RCC 7860 (cell line): Measurements from ENCODE around the gene PBX1.

ENCODE experiments used
- DNase-seq: peaks from one replicate; pipeline ENCODE4 v3.0.0-alpha.2; 2015; ENCODE audit warnings: low spot score
- FAIRE-seq: peaks from 2 replicates; lab custom pipeline; 2012; peaks lifted over from hg19 to GRCh38; lab: Jason Lieb, UNC

Gene PBX1

GRCh38 chr1:164660775-164661174 lies 101.8 kb downstream of the PBX1 start:
- FAIRE-seq (no peak), DNase-seq (no peak)

DNA sequence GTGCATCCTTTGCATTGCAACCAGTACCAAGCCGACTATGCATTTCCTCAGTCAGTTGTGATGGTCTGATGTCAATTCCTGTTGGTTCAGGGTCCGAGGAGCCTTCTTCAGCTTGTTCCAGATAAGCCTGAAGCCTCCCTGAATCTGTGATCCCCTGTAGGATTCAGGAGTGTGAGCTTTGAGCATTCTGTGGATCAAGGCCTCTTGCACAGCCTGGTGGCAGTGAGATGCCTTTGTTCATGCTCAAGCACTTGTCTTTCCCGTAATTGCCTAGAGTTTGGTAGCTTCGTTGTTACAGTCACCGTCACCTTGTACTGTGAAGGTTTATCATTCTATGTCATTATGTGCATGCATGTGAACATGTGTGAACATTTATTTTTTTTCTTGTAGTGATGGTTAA lies 103.5 kb downstream of the PBX1 start:
- DNase-seq (no peak), FAIRE-seq (no peak)

- FAIRE-seq, result no peak
- no peak for DNase-seq
These were observed 104.0 kb downstream of the PBX1 start for GRCh38 chr1:164662955-164663354.

GRCh38 chr1:164664127-164664526 lies 105.1 kb downstream of the PBX1 start:
- no peak for FAIRE-seq
- no peak for DNase-seq

- DNase-seq (no peak), FAIRE-seq (no peak)
These were observed 108.0 kb downstream of the PBX1 start for GRCh38 chr1:164667001-164667400.

- DNase-seq (no peak), FAIRE-seq (no peak)
These were observed 108.6 kb downstream of the PBX1 start for GRCh38 chr1:164667600-164667999.

GRCh38 chr1:164668491-164669400 lies 109.8 kb downstream of the PBX1 start:
- DNase-seq, result no peak
- no peak for FAIRE-seq

DNA sequence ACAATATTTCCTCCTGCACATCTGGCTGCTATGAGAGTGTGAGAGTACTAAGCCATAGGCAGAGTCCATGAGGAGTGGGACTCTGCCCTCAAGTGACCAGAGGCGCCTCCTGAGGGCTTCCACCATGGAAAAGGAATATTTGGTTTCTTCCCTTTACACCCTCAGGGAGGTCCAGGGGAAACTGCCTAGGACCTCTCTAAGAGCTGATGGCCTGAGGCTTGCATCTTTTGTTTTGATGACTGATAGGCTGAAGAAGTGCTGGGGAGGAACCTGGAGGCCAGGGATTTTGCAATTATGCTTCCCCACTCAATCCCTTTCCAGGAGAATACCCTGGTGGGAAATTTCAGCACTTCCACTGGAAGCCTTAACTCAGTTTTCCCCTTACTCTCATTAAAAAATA lies 111.0 kb downstream of the PBX1 start:
- no peak for DNase-seq
- FAIRE-seq, result no peak

DNA sequence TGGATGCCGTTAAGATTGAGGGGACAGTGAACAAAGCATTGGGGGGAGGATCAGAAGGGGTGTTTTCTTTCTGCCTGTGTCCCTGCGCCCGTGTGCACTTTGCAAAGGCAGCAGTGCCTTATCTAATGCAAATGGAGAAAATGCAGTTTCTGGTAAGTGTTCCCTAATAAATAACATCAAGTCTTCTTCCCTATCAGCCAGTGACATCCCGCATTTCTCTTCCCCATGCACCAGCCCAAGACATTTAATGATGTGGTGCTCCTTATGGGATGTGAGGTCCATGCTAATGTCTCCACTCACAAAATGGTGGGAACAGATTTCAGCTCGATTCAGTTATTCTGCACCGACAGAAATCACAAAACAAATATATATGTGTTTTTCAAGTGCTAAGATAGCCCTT lies 111.8 kb downstream of the PBX1 start:
- DNase-seq, result no peak
- FAIRE-seq, result no peak

DNA sequence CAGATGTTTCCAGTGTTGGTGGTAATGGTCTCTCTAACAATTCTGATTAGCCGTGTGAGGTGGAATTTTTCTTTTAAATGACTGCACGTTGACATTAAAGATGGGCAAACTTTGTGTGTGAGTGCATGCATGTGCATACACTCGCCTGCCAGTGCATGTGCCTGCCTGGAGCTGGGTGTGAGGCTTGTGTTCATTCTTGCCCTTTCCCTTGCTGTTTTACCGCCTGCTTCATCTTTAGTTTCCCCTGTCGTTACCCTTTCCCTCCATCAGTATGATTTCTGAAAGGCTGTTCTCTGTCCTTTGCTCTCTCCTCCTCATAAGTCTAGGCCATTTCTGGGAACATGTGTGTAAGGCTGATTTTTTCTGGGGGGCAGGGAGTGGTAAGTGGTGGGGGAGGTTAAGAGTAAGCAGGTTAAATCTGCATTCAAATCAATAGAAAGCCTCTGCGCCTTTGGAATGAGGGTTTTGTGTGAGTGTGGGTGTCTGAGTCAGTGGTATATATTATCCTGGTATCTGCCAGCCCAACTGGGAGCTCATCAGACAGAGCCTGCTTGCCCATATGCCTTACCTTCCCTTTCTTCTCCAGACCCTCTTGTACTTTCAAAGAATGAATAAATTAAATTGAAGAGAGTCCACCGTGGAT lies 112.5 kb downstream of the PBX1 start:
- DNase-seq, result no peak
- no peak for FAIRE-seq

- FAIRE-seq, result no peak
These were observed 113.1 kb downstream of the PBX1 start for GRCh38 chr1:164671966-164672571.

DNA sequence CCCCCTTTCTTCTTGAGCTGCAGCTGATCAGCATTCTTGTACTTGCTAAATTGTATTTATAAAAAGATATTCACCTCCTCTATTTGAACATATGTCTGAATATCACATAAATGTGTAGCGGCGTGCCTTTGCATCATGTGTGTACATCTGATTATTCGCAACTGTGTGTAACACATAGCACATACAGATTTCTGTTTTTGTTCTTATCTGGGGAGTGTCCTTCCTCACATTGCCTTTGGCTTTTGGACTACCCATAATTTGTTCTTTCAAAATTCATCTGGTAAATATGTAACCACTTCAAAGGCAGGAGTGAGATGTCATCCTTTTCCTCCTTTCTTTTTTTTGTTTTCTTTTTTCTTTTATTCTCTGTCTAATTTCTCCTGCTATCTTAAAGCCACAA lies 113.6 kb downstream of the PBX1 start:
- DNase-seq, result no peak
- no peak for FAIRE-seq

More at GRCh38 chr1:164671966-164672571, 113.1 kb downstream of the PBX1 start:
- DNase-seq, result no peak

DNA sequence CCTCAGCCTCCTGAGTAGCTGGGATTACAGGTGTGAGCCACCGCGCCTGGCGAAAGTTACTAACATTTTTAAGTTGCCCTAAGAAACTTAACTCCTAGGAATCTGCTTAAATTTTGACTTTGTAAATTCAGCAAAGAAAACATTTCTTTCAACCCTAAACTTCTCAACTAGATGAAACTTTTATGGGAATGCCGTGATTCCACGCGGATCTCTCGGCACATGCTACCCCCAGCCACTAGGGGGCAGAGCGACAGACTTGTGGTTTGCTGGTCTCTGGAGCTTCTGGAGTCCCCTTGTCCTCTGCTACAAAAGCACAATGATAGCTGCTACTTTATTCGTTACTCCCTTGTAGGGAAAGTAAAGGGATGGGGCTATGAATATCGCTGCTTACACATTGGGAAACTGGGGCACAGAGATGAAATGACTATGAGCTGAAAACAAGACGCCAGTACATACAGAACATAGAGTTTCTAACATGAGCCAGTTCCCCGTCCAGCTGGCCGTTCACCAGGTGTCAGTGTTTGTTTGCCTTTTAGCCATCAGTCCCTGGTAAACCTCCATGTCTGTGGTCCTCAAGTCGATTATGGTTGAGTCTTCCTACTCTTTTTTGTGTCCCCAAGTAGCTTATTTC lies 114.7 kb downstream of the PBX1 start:
- DNase-seq, result peak; percentile 18
- FAIRE-seq, result peak; percentile 27

DNA sequence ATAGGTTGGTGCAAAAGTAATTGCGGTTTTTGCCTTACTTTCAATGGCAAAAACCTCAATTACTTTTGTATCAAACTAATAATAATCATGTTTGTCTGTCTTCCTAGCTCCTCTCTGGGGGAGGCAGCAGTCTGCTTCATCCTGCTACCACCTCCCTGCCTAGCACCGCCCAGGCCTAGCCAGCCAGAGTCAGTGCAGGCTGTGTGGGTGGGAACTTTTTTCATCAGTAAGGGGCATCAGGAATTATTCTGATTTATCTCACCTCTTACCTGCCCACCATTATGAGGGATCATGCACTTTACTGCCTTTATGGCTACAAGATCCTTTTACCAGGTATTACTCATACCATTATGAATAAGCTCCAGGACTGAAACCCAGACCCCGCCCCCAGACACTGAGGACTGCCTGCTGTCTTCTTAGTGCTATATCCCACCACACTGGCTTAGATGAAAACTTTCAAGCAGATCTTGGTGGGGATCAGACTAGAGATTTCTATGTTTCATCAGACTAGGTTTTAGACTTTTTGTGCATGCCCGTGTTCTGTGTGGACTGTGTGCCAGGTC lies 116.4 kb downstream of the PBX1 start:
- no peak for FAIRE-seq

DNA sequence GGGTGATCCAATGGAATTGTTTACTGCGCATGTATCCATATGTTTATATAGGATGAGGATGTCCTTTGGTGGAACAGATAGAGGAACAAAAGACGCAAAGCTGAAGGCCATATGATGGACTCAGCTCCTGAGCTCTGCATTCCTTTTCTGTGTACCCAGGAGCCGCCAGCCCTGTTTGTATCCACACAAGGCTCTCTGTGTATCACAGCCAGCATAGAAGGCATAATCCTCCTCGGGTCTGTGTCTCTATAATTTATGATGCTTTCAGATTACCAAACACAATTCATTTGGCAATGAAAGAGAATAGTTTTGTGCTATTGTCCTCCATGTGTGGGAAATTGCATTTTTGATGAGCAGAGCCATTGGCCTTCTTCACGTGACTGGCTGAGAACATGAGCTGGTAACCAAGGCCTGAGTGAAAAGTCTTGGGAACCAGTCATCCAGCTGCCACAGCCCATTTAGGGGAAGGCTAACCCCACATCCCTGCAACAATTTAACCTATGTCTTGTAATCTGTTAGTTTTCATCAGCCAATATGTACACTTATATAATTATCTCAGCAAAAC lies 119.2 kb downstream of the PBX1 start:
- FAIRE-seq (no peak), DNase-seq (no peak)

More for the DNA sequence above, 116.4 kb downstream of the PBX1 start:
- DNase-seq, result no peak

GRCh38 chr1:164682570-164682969 lies 123.6 kb downstream of the PBX1 start:
- DNase-seq, result no peak
- FAIRE-seq, result no peak

DNA sequence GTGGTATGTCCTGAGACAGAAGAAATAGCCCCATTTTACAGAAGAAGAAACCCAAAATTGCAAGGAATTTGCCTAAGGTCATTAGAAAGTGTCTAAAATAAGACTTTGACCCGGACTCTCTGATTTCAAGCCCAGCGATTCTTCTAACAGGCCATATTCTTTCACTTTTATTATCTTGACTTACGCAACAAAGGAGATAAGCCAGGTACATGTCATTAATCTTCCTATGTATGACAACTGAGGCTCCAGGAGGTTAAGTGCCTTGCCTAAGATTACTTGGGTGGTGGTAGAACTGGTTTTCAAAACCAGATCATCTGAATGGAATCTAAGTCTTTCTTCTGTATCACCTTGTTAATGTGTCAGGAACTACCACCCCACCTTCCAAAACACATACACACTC lies 124.3 kb downstream of the PBX1 start:
- DNase-seq (no peak), FAIRE-seq (no peak)

GRCh38 chr1:164685266-164686035 lies 126.5 kb downstream of the PBX1 start:
- FAIRE-seq (no peak), DNase-seq (no peak)

DNA sequence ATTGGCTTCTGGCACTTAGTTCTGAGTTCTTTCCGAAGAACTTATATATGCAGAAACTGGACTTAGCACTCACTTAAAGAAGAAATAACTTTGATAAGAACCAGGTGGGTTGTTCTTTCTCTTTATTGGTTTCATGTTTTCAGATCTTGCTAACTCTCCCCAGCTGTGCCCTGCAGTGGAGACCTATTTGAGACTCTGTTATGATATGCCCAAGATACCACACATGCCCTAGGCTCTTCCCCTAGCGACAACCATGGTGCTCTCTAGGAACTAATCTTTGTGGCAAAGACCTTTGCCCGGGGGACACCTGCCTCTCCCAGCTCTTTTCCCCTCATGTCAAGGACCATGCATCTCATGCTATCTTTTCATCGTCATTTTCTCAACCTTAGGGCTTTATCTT lies 128.8 kb downstream of the PBX1 start:
- DNase-seq (no peak), FAIRE-seq (no peak)

- FAIRE-seq, result no peak
These were observed 129.8 kb downstream of the PBX1 start for GRCh38 chr1:164688791-164689190.

More at GRCh38 chr1:164688791-164689190, 129.8 kb downstream of the PBX1 start:
- DNase-seq, result no peak
